Activated CD4-positive, alpha-beta T cell treated with anti-CD3 and anti-CD28 coated beads for 1 hour (primary cell): ENCODE measurements around the gene MYO9B.
A peak's percentile ranks its signal among the peaks of the same experiment; 100 is the strongest.

Experiments
- DNase-seq: peaks from one replicate; pipeline ENCODE4 v3.0.0-alpha.2; 2020

MYO9B gene

DNA sequence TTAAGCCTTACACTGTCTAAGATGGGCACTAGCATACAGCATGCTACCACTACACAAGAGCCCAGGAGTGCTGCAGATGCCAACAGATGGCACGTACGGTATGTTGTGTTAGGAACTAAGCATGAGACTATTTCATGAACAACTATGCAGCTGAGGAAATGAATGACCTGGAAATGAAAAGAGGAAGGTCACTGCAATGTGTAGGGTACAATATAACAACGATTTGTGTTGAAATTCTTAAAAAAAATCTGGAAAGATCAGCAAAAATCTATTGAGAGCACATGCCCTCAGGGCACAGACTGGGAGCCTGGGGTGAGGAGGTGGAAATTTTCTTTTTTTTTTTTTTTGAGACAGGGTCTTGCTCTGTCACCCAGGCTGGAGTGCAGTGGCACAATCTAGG, 14.8 kb upstream of the MYO9B start:
- DNase-seq = no peak

DNA sequence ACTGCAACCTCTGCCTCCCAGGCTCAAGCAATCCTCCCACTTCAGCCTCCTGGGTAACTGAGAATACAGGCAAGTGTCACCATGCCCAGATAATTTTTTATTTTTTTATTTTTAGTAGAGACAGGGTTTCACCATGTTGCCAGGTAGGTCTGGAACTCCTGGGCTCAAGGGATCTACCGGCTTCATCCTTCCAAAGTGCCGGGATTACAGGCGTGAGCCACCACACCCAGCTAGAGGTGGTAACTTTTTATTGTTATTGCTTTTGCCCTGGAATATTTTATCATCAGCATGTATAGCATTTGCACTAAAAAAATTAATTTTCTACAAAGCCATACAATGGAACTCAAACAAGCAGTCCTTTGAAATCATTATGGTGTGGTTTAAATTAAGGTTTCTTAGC, 14.4 kb upstream of the MYO9B start:
- DNase-seq = no peak

DNA sequence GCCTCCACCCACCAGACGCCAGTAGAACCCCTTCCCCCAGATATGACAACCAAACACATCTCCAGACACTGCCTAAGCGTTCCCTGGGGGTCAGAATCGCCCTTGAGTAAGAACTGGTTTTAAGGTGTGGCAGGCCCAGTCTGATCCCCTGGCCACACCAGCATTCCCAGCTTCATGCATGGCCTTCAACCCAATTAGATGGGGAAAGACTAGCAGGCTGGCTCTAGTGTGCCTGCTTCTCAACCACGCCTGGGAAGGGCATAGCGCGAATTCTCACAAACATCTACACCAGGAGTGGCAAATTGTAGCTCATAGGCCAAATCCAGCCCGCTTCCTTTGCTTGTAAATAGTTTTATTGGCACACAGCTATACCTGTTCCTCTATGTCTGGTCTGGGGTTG, 13.9 kb upstream of the MYO9B start:
- no peak for DNase-seq

- DNase-seq = no peak
Observed at GRCh38 chr19:17063428-17063827, 12.1 kb upstream of the MYO9B start.

GRCh38 chr19:17069193-17069592, 6.4 kb upstream of the MYO9B start:
- DNase-seq = no peak

- DNase-seq = no peak
Observed at GRCh38 chr19:17070421-17070820, 5.2 kb upstream of the MYO9B start.

GRCh38 chr19:17070912-17071311, 4.7 kb upstream of the MYO9B start:
- DNase-seq = no peak

DNA sequence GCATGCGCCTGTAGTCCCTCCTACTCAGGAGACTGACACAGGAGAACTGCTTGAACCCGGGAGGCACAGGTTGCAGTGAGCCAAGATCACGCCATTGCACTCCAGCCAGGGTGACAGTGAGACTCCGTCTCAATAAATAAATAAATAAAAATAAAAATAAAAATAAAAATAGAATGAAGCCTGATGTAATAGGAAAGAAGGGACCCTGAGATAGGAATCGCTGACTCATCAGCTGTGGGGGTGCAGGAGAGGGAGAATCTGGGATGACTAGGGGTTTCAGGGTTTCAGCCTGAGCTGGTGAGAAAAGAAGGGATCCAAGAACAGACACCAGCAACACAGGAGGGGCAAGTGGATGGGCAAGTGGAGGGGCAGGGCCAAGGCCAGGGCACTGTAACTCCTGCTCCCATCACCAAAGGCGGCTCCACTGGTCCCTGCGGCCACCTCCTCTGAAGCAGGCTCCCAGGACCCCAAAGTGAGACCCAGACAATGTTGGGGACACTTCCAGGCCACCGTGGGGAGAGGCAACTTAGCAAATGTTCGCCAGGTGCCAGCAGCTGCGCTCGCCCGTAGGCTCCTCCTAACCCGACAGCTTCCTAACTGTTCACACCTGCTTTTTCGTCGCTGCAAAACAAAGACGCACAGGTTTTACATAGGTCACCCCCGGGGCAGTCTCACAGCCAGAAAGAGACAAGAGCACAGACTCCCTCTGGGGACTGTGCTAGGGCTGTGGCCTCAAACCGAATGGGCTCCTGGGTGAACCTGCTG, 1.5 kb upstream of the MYO9B start:
- no peak for DNase-seq

GRCh38 chr19:17074634-17075034, 943 bp upstream of the MYO9B start:
- DNase-seq = no peak

GRCh38 chr19:17075864-17076542, 426 bp downstream of the MYO9B start:
- DNase-seq = no peak

- no peak for DNase-seq
Observed at GRCh38 chr19:17076543-17076991, 990 bp downstream of the MYO9B start.

DNA sequence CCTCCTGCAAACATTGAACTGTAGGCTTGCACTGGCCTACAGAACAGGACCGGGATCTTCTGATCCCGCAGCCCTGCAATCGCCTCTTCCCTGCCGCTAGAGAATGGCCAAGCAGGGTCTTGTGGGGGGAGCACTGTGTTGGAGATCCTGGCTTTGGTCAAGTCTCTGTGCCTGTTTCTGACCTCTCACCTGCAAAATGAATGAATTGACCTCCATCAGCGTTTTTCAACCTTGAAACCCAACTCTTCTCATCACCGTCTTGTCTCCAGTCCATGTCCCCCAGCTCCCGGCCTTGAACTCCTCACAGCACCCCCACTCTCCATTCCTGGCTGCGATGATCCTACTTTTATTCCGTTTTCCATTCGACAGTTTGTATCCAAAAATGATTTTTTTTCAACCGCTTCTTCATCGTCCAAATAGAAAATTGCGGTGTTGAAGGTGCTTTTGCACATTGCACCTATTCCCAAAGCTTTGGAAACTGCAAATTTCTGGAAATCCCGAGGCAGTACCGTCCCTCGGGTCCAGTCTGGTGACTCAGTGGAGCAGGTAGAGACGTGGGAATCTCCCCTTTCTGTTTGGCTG, 2.0 kb downstream of the MYO9B start:
- no peak for DNase-seq

- DNase-seq = no peak
Observed at GRCh38 chr19:17078036-17078919, 2.7 kb downstream of the MYO9B start.

DNA sequence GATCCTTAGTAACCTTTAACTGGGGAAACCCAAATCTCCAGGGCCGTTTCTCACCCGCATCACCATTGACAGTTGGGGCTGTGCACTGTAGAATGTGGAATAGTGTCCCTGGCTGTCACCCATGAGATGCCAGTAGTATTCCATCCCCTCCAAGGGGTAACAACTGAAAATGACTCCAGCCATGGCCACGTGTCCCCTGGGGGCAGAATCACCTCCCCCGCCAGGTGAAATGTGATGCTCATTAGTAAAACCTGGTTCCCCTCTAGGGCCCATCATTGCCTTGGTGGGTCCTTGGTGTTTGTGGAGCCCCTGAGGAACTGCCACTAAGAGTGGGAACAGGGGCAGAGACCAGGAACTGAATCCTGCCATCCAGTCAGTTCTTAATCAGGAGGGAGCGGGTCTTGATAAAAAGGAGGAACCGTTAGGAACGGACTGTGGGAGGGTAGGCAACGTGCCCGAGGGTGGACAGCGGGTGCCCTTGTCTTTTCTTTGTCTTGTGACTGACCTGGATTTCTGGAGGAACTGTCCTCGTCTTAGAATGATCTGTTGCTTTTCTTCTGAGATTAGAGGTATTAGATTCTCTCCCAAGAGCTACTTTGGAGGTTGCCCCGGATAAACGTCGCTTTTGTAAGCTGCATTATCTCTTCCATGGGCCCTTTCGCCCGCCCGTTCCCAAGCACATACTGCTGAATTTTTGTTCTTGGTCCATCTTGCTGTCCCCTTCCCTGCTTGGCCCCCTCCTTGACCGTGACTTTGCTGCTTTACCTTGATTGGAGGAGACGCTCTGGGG, 3.5 kb downstream of the MYO9B start:
- no peak for DNase-seq

GRCh38 chr19:17079710-17080439, 4.3 kb downstream of the MYO9B start:
- peak; percentile 39 for DNase-seq

DNA sequence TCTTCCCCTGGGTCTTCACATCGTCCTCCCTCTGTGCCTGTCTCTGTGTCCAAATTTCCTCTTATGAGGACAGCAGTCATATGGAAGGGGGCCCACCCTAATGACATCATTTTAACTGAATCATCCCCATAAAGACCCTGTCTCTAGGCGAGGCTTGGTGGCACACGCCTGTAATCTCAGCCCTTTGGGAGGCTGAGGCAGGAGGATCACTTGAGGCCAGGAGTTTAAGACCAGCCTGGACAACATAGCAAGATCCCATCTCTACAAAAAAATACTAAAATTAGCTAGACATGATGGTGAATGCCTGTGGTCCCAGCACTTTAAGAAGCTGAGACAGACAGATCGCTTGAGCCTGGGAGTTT, 4.8 kb downstream of the MYO9B start:
- DNase-seq = no peak

GRCh38 chr19:17081672-17082630, 6.4 kb downstream of the MYO9B start:
- no peak for DNase-seq

DNA sequence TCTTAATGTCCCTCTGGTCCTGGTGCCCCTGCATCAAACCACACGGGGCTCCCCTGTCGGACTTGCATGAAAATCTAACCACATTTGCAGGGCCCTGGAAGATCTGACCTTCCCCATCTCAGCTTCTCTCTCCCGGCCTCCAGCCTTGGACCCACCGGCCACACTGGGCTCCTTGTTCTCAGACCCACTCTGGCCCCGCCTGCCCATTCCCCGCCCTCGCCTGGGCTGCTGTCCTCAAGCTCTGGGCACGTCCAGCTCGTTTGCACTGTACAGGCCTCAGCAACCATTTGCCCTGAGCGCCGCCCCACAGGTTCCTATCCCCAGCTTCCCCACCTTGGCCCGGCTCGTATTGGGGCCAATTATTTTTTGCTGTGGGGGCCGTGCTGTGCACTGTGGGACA, 10.5 kb downstream of the MYO9B start:
- no peak for DNase-seq

DNA sequence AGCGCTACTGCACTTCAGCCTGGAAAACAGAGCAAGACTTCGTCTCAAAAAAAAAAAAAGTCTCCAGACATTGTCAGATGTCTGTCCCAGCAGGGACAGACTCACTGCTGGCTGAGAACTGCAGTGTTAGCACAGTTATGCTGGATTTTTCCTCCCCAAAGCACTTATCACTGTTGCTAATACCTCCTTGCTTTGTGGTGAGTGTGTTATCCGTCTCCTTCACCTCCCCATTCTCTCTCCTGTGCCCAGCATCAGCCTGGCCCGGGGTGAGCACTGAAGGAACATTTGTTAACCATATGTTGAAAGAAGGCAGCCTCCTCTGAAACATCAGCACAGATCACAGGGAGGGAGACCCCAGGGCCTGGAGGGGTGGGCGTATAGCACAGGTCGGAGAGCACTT, 11.3 kb downstream of the MYO9B start:
- DNase-seq = no peak

DNA sequence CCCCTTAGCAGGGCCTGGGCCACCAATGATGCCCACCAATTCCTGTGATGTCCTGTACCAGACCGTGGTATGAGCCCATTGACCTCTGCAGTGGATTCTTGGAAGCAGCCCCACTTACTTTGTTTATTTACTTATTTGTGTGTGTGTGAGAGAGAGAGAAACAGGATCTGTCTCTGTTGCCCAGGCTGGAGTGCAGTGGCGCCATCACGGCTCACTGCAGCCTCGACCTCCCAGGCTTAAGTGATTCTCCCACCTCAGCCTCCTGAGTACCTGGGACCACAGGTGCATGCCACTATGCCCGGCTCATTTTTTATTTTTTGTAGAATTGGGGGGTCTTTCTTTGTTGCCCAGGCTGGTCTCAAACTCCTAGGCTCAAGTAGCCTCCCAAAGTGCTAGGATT, 13.0 kb downstream of the MYO9B start:
- DNase-seq = no peak

DNA sequence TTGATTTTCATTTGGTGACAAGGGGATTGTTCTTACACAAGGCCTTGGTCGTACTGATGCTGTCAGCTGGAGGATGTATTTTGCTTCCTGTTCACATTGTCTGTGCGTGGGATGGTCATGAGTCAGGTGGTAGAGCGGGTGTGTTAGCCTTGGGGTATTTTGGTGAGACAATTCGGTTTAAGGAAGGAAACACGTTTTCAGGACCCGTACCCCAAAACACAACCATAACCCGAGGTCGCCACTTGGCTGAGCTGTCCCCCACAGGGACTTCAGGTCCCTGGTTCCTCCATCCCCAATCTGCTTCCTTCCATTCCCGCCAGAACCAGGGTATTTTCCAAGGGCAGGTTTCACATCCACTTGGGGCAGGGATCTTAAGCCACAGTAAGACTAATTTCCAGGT, 15.0 kb downstream of the MYO9B start:
- DNase-seq = no peak
